DMS 273 (cell line): ENCODE measurements around the gene VAV2.
"Not testable (repeated sequence)": the region's sequence is repeated elsewhere in the genome, so short reads cannot be mapped to it uniquely, and the experiment has no call there.

Source experiments
- DNase-seq: peaks from one replicate; lab custom pipeline; 2025; ENCODE audit not compliant: unreplicated experiment; lab: John Stamatoyannopoulos, UW

The VAV2 gene

DNA sequence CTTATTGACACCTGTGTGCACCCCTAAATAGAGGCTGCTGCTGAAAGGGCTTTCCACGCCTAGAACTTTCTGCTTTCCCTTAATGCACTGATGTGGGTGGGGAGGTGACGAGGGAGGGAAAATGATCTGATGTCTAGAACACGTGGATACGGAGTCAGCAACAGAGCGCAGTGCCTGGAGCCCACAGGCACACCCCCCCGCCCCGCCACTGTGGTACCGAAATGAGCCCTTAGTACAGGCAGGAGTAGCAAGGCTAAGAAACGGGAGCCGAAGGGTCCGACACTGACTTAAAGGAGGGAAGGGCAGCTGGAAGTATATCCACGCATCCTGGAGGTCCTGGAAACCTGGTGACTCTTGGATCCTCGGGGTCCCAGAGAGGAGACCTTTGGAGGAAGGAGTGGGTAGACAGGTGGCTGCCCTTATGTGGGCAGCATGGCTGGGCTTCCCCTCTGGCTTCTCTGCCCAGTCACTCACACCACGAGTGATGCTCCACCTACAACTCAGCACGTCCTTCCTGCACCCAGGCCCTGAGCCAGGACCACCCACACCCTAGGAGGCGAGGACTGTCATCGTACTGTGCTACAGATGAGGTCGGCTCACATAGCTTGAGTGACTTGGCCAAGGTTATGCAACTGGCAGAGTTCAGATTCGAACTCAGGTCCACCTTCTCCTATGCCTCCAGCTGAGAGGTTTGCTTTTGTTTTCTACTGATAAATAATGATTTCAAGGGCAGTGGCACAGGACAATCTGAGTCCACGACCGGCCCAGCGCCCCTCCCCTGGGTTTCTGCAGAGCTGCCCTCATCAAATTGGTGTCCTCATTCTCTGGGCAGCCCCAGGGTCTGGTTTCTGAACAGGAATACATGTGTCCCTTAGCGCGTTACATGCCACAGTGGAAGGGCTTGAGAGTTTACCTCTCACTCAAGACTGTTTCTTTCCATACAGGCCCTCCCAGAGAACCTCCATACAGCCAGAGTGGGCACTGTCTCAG, 4.7 kb upstream of the VAV2 start:
- no peak for DNase-seq

DNA sequence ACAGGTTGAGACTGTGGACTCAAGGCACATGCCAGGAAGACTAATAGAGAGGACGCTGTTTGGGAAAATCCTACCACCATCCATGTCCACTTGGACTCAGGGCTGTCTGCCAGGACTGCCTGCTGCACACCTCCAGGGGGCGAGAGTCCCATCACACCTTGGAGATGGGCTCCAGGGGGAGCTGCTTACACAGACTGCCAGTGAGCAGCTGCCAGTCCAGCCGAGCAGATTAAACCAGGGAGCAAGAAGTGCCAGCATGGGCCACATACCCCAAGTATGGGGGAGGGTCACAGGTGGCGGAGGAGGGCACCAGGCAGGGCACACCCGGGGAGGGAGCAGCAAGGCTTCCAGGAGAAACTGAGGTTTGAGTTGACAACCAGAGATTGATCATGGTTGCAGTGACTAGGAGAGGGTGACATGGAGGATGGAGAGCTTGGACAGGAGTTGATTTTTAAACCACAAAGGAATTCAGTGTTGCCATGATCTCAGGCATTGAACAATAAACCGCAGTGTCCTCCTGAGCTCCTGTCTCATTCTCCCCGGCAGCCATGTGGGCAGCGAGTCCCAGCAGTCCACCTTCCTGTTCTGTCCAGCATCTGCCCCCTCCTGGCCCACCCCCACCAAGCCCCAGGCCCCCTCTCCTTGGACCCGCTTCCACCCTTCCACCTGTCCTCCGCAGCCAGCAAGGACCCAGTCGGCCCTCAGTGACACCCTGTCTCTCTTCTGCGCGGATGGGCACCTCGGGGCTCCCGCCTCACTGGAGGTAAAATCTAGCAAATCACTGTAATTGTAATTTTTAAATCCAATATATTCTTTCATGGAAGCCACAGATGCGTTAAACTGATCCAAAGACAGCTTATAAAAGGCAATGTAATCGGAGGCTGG, 3.1 kb upstream of the VAV2 start:
- peak; percentile 74 for DNase-seq

DNA sequence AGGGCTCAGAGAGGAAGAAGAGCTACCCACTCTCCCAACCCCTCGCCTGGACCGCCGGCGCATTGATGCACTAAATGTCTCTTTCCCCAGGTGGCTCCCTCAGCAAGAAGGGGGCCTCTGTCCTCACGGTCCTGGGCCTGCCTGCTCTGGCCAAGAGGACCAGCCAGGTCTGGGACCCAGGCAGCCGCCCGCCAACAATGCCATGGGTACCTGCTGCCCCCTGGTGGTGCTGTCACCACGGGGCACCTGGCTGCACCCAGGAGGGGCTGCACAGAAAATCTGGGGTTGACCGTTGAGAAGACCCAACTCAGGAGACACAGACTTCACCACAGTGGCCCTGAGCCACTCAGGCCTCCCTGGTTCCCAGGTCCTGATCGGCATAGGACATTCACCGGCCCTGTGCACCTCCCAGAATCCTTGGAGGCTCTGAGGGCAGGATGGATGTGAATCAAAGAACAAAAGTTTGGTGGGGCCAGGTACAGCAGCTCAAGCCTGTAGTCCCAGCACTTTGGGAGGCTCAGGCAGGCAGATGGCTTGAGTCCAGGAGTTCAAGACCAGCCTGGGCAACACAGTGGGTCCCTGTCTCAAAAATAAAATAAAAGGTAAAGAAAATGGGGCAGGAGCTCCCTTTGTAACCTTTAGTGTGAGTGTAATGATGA, 2.4 kb upstream of the VAV2 start:
- peak; percentile 83 for DNase-seq

DNA sequence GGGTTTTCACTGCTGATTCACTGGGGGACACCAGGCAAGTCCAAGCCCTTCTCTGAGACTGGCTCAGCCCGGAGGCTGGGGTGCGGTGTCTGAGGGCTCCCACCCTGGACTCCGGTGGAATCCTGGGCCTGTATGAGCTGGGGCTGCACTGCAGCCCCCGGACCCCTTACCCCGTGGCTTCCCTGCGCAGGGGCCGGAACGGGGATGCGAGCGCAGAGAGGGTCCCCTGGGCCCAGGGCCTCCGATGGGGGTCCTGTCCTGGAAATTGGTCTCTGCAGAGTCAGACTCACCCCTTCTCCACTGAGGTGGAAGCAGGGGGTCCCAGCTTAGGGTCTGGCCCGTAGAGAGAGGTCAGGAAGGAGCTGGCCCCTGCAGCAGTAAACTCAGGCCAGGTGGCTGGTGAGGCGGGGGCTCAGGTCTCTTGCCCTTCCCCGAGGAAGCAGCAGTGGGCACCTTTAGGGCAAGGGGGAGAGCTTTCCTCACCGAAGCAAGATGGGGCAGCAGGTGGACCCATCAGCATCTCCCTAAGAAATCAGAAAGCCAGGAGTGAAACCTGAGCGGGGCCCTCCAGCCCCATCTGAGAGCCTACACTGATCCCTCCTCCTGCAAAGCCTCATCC, 1.6 kb upstream of the VAV2 start:
- no peak for DNase-seq

- peak; percentile 87 for DNase-seq
Observed at GRCh38 chr9:133992780-133993634, 883 bp upstream of the VAV2 start.

- peak; percentile 60 for DNase-seq
Observed at GRCh38 chr9:133991214-133991921, 756 bp downstream of the VAV2 start.

DNA sequence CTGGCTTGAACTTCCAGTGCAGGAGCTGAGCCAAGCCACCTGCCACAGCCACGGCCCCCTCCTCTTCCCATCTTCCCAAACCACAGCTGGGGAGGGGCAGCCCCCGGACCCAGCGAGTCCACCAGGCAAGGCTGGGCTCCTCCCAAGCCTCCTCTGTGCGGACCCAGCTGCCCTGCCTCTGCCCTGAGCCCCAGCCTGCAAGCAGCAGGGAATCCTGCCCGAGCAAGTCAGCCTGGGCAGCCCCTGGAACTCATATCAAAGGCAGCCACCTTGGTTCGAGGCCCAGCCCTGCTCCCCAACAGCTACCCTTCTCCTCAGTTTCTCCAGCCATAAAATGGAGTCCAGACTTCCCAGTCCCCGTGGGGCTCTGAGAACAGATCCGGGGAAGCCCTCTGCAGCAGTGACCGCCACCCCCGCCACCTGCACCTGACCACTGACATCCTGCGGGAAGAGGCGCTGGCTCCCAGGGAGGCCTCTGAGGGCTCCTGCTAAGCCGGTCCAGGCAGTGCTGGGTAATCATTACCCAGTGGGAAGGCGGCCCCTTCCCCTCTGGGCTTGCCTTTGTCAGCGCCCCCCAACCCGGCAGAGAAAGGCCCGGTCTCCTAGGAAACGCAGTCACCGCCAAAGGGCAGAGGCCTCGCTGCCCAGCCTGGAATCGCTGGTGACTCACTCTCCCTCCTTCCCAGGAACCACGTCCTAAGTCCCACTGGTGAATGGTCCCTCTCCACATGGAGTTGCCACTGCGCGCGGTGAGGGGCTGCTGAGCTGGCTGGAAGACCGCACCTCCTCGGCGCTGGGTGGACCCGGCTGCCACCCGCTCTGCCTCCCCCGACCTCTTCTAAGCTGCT, 1.5 kb downstream of the VAV2 start:
- no peak for DNase-seq

DNA sequence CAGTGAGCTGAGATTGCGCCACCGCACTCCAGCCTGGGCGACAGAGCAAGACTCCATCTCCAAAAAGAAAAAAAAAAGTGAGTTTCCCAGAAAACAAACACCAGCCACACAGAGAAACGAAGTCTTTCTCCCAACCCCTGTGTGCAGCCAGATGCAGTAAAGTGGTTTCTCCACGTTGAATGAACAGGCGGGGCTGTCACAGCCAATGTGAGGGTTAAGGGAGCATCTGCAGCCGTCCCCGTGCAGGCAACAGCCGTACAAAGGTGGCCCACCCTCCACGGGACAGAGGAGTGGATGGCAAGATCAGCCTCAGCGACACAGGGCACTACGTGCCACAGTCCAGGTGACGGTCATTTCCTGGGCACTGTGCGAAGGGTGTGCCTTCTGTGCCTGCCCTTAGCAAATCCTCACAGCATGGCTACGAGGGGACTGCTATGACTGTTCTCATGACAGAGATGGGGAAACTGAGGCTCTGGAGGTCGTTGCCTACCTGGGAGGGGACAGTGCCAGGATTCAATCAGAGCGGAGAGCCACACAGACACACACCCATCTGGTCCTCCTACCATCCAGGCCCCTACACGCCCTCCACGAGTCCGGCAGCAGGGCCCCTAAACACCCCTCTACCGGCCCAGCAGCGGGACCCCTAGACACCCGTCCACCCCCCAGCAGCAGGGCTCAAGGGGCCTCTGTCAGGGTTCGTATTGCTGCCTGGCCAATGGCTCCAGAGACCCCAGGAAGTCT, 2.3 kb downstream of the VAV2 start:
- DNase-seq, result no peak

GRCh38 chr9:133988771-133989170, 3.4 kb downstream of the VAV2 start:
- DNase-seq, result not testable (repeated sequence)

- no peak for DNase-seq
Observed at GRCh38 chr9:133987946-133988665, 4.0 kb downstream of the VAV2 start.

GRCh38 chr9:133987446-133987788, 4.7 kb downstream of the VAV2 start:
- DNase-seq, result no peak

DNA sequence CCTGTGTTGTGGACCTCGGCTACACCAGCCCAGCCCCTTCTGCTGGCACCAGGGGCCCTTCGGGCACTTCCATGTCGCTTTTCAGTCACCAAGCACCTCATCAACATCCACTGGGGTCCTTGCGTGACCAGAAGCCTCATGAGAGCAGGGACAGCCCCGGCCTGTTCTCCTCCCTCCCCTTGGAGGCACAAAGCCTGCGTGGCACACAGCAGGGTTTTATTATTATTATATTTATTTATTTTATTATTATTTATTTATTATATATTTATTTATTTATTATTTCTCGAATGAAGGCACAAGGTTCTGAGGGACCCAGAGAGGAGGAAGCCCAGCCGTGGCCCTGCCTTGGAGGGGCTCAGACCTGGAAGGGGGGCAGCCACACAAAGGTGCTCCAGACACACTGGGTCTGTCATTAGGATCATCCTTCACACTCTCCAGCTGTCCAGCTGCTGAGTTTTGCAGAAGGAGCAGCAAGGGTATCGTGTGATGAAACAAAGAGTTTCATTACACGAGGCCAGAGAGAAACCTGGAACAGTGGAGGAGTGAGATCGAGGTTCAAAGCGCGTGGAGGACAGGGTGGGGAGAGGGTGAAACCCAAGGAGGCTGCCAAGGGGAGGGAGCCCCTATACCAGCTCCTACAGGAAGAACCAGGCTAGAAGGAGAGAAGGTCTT, 5.2 kb downstream of the VAV2 start:
- DNase-seq, result no peak

GRCh38 chr9:133986061-133986460, 6.1 kb downstream of the VAV2 start:
- DNase-seq, result no peak

DNA sequence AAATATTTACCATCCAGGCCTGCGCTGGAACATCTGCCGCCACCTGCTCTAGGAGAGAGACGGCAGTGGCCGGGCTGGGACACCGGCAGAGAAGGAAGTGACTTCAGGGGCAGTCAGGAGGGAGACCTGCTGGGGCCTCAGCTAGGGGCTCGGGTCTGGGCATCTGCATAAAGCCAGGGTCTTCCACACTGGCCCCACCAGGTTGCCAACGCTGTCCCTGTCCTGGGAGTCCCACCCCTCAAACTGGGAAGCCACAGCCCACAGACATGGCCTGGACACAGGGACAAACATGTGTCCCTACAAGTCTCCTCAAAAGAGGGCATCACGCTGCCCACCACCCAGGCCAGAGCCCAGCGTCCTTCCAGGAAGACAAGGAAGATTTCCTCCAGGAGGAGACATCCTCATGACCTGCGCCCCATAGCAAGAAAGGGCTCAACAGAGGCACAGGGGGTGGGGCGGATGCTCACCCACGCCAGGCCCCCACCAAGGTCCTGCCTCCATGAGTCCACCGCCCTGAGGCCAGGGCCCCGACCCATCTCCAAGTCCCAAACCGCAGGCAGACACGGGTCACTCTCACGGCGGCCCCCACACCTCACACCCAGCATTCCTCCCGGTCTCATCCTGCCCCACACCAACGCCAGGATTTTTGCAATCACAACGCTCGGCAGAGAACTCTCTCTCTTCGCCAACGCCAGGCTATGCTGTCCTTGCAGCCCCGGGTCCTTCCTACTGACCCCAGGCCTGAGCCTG, 9.0 kb downstream of the VAV2 start:
- no peak for DNase-seq

- DNase-seq, result no peak
Observed at GRCh38 chr9:133981958-133982681, 10.0 kb downstream of the VAV2 start.
